Kidney (tissue), 14 donors: ENCODE data around the gene CCDC24. TPM values are rescaled to one million over a fixed set of nuclear protein-coding genes. Genes with fewer than 3 reads are reported as not detected.

ENCODE experiments used
- DNase-seq, 5 donors: peaks; one replicate each; pipeline ENCODE4 v3.0.0-alpha.2; 2013 to 2020
- FAIRE-seq: peaks from 2 replicates; lab custom pipeline; 2012; peaks lifted over from hg19 to GRCh38; lab: Jason Lieb, UNC
- H3K27ac ChIP-seq, 2 donors: one replicate each; pipeline ENCODE4 v1.7.0; 2013; ENCODE audit warnings: low read depth in 2 of 2, low read length in 2 of 2, inconsistent platforms in 1 of 2
- H3K27me3 ChIP-seq: one replicate; pipeline ENCODE4 v1.7.1; 2013; ENCODE audit warnings: low read length, inconsistent platforms; ENCODE audit not compliant: control insufficient read depth, insufficient read depth
- H3K36me3 ChIP-seq, 3 donors: one replicate each; pipeline versions ENCODE4 v1.7.0 to v1.7.1; 2013; ENCODE audit warnings: low read length in 3 of 3, control low read depth in 1 of 3, inconsistent platforms in 1 of 3; ENCODE audit not compliant: insufficient read depth in 3 of 3, control insufficient read depth in 2 of 3
- H3K4me1 ChIP-seq, 3 donors: one replicate each; pipeline versions ENCODE4 v1.7.0 to v1.7.1; 2013; ENCODE audit warnings: low read length in 3 of 3, inconsistent platforms in 1 of 3, low read depth in 1 of 3; ENCODE audit not compliant: control insufficient read depth in 2 of 3, insufficient read depth in 2 of 3
- H3K4me3 ChIP-seq, 3 donors: one replicate each; pipeline versions ENCODE4 v1.7.0 to v1.8.1; 2013; ENCODE audit warnings: low read length in 3 of 3, control low read depth in 1 of 3, inconsistent platforms in 1 of 3
- H3K9ac ChIP-seq, 3 donors: one replicate each; pipeline versions ENCODE4 v1.7.0 to v1.7.1; 2013; ENCODE audit warnings: low read length in 3 of 3, control low read depth in 1 of 3, inconsistent platforms in 1 of 3
- H3K9me3 ChIP-seq, 3 donors: one replicate each; pipeline versions ENCODE4 v1.7.0 to v1.7.1; 2013; ENCODE audit warnings: low read length in 3 of 3, control low read depth in 1 of 3, inconsistent platforms in 1 of 3; ENCODE audit not compliant: control insufficient read depth in 2 of 3, insufficient read depth in 1 of 3
- intact Hi-C: fragments of 100-400 bp; cut with DNase I; formaldehyde crosslinking; loops from one replicate; pipeline ENCODE4 v1.11.1; 2022
- polyA plus RNA-seq: library from polyadenylated mRNA; stranded (reverse); fragments of 350-450 nt; fragmentation: Illumina TruSeq; extraction: RNeasy Lipid Tissue Mini Kit (QIAGEN cat#74804); gene quantifications from one replicate; pipeline ENCODE4 v1.2.3, GENCODE V29; 2014; ENCODE audit warnings: low read depth, low replicate concordance; ENCODE audit not compliant: insufficient read depth
- total RNA-seq: library from RNA; stranded (reverse); fragmentation: NEBNext Ultra II Directional; extraction: Animal tissue kit (Norgen Biotek cat#: 25700); gene quantifications from one replicate; pipeline ENCODE4 v1.2.1, GENCODE V29; 2021
- TF ChIP-seq, protein P1 (sequence below): IDR thresholded peaks from 3 replicates; pipeline ENCODE4 v1.5.1; 2012; ENCODE audit warnings: mild to moderate bottlenecking, moderate library complexity, borderline replicate concordance; ENCODE audit not compliant: insufficient read depth; ENCODE audit errors: extremely low read depth
- donor health status: control.
- donor health status: control.
- donor health status: control.
- donor health status: control.
- donor health status: control.
- donor health status: DM: yes; HTN: yes; CAD: no.
- donor health status: Normal renal cell carcinoma (clear cell type).

Gene CCDC24
- total and polyA plus RNA-seq, 2 donors from 2014 or later = 24.3 to 35.6 TPM

GRCh38 chr1:43952731-43953346, 38.6 kb upstream of the CCDC24 start:
- Histone ChIP-seq H3K4me3 (no peak overlapping the region), H3K36me3 (peaks cover 2 to 30% (median 19%) of the 10 kb centered on the region in 3 donors), H3K9ac (no peak overlapping the region), H3K9me3 (no peaks in the 10 kb centered on the region), H3K27ac (peak overlapping the region in 1 of 2 donors; percentile 16), H3K4me1 (peaks cover 0 to 22% (median 16%) of the 10 kb centered on the region in 3 donors), H3K27me3 (no peaks in the 10 kb centered on the region)
- FAIRE-seq (no peak), DNase-seq (peak in 4 of 5 donors; percentile 79 to 86 (median 82))
- TF ChIP-seq, protein P1, sequence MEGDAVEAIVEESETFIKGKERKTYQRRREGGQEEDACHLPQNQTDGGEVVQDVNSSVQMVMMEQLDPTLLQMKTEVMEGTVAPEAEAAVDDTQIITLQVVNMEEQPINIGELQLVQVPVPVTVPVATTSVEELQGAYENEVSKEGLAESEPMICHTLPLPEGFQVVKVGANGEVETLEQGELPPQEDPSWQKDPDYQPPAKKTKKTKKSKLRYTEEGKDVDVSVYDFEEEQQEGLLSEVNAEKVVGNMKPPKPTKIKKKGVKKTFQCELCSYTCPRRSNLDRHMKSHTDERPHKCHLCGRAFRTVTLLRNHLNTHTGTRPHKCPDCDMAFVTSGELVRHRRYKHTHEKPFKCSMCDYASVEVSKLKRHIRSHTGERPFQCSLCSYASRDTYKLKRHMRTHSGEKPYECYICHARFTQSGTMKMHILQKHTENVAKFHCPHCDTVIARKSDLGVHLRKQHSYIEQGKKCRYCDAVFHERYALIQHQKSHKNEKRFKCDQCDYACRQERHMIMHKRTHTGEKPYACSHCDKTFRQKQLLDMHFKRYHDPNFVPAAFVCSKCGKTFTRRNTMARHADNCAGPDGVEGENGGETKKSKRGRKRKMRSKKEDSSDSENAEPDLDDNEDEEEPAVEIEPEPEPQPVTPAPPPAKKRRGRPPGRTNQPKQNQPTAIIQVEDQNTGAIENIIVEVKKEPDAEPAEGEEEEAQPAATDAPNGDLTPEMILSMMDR = no peak
- intact Hi-C loops = no loop called here

DNA sequence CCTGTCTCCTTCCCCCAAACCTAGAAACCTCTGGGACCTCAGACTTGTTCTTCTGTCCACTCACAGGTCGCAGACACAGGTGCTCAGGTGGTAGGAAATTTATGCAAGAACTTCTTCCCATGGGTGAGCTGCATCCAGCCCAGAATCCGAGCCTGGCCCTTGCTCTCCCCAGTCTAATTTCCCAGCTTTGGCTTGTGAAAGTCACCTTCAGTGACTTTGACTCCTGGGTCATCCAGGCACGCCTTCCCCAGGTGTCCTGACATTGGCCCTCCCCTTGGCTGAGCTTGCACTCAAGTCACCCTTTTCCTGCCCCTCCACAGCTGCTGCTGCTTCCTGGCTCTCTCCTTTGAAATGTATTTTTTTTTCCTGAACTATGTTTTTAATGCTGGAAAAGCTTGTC, 38.0 kb upstream of the CCDC24 start:
- Histone ChIP-seq H3K36me3 (peaks cover 2 to 35% (median 23%) of the 10 kb centered on the region in 3 donors), H3K4me3 (no peak overlapping the region), H3K27ac (peak overlapping the region in 1 of 2 donors; percentile 16), H3K9ac (no peak overlapping the region), H3K9me3 (no peaks in the 10 kb centered on the region), H3K4me1 (peaks cover 0 to 18% (median 11%) of the 10 kb centered on the region in 3 donors), H3K27me3 (no peaks in the 10 kb centered on the region)
- TF ChIP-seq, protein P1 = no peak
- FAIRE-seq (no peak), DNase-seq (no peak)
- intact Hi-C loops = no loop called here

DNA sequence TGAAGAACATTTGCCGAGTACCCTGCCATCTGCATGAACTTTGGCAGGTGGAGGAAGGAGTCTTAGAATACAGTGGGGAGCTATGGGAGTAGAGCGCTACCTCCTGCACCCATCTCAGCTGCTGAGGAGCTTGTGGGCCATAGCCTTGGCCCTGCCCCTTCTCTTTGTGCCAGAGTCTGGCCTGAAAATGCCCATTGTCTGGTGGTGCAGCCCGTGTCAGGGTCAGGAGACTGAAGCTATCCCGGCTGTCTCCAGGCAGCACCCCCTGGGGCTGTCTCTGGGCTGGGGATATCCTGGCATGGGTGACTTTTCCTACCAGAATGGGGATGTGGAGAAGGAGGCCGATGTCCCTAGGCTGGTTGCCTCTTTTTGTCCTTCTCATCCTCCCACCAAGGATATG, 37.4 kb upstream of the CCDC24 start:
- H3K27me3 ChIP-seq = no peaks in the 10 kb centered on the region
- H3K4me1 ChIP-seq = peaks cover 0 to 11% (median 7%) of the 10 kb centered on the region in 3 donors
- no peak overlapping the region for H3K27ac ChIP-seq
- intact Hi-C loops = no loop called here
- no peaks in the 10 kb centered on the region for H3K9me3 ChIP-seq
- FAIRE-seq (no peak), DNase-seq (no peak)
- no peak overlapping the region for H3K4me3 ChIP-seq
- H3K9ac ChIP-seq = no peak overlapping the region
- peaks cover 3 to 42% (median 29%) of the 10 kb centered on the region in 3 donors for H3K36me3 ChIP-seq
- TF ChIP-seq, protein P1 = no peak
